GM21825 (cell line): ENCODE measurements around the gene MRC2.
"Not testable (repeated sequence)": the region's sequence is repeated elsewhere in the genome, so short reads cannot be mapped to it uniquely, and the experiment has no call there.

ENCODE experiments used
- ATAC-seq: cut with Tn5 transposase; IDR thresholded peaks from one replicate; pipeline ENCODE4 v1.9.1; 2021; ENCODE audit warnings: mild to moderate bottlenecking, moderate library complexity; ENCODE audit not compliant: unreplicated experiment

MRC2 gene

GRCh38 chr17:62611728-62612127 lies 15.7 kb upstream of the MRC2 start:
- peak; percentile 34 for ATAC-seq

- ATAC-seq = not testable (repeated sequence)
Measured at GRCh38 chr17:62612289-62612688, 15.2 kb upstream of the MRC2 start.

GRCh38 chr17:62613095-62613494 lies 14.4 kb upstream of the MRC2 start:
- ATAC-seq = not testable (repeated sequence)

DNA sequence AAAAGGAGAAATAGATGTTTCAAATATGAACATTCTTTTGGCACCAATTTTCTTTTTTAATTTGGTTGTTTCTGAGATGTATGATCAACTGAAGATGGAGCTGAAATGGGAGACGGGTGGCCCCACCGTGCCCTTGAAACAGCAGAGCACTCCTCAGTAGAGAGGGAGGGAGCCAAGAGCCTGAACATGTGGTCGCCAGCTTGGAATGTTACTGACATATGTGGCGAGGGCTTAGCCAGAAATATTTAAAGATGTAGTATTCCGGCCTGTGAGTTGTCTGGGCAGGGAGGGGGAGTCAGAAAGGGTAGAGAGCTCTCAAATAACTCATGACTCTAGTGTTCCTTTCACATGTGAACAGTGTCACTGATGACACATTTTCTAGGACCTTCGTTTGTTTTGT lies 13.3 kb upstream of the MRC2 start:
- no peak for ATAC-seq

- ATAC-seq = no peak
Measured at GRCh38 chr17:62615503-62615902, 12.0 kb upstream of the MRC2 start.

GRCh38 chr17:62616993-62617893 lies 10.2 kb upstream of the MRC2 start:
- ATAC-seq = no peak

- ATAC-seq = no peak
Measured at GRCh38 chr17:62617894-62618472, 9.5 kb upstream of the MRC2 start.

- no peak for ATAC-seq
Measured at GRCh38 chr17:62618647-62619416, 8.6 kb upstream of the MRC2 start.

DNA sequence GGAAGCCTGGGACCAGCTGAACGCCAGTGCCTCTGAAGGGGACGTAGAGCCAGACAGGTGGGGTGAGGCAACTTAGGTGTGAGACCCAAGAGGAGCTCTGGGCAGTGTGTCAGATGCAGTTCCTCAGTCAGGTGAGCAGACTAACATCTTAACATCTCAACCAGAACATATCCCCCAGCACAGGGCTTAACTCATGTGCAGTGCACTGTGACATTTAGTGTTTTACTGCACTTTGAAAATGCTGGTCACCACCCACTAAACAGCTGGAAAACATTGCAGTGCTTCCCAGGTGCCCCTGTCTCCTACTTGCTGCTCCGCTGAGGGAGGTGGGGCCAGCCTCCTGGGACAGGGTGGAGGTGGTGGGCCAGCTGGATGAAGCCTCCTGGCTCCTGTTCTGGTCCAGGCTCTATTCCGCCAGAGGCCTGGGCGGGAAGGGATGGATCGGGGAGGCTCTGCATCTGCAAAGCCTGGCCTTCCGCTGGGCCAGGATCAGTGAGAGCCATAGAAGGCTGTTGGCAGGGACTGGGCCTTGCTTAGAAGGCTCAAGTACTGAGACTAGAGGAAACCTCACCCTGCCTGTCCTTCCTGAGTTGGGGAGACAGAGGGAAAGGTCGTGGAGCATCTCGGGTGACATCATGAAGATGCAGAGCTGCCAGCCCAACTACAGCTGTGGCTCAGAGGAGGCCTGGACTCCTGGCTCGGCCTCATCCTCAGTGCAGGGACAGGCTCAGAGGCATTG lies 7.9 kb upstream of the MRC2 start:
- ATAC-seq = no peak

- ATAC-seq = no peak
Measured at GRCh38 chr17:62621223-62621622, 6.2 kb upstream of the MRC2 start.

DNA sequence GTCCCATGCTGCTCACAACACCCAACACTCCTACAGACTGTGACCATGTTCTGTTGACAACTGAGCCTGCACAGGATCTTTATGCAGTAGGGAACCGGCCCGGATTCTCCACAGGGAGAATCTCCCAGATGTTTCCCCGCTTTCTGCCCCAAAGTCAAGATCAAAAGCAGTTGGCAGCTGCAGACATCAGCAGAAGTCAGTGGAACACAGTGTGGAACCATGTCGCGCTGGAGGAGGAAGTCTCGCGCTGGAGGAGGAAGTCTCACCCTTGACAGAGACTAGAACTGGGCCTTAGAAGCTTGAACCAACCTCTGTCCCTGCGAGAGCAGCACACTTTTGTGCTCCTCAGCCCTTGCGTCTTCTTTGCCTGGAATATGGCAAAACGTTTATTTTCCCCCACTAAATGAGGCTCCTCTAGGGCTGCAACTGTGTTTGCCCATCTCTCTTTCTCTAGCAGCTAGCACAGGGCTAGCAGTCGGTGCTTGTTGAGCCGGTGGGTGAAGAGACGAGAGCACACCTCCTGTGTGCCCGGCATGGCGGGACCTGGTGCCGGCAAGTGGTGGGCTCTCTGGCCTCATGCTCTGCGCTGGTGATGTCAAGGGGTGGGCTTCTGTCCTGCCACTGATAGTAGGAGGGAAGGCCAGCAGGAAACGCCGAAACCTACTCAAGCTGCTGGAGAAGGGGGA lies 2.1 kb upstream of the MRC2 start:
- no peak for ATAC-seq

DNA sequence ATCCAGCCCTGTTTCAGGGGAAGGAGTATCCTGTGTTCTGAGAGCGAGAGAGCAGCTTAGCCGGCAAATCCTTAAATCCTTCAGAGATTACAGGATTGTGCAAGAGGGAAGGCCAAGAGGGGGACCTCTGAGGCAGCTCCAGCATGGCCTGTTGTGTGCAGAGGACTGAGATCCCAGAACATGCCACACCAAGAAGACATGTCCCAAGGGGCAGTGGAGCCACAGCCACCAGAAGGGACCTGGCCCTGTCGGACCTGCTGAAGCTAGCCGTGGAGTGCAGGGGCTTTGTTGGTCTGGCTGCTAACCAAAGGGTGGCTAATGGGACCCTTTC lies 1.6 kb upstream of the MRC2 start:
- no peak for ATAC-seq

- no peak for ATAC-seq
Measured at GRCh38 chr17:62626719-62627218, 701 bp upstream of the MRC2 start.

DNA sequence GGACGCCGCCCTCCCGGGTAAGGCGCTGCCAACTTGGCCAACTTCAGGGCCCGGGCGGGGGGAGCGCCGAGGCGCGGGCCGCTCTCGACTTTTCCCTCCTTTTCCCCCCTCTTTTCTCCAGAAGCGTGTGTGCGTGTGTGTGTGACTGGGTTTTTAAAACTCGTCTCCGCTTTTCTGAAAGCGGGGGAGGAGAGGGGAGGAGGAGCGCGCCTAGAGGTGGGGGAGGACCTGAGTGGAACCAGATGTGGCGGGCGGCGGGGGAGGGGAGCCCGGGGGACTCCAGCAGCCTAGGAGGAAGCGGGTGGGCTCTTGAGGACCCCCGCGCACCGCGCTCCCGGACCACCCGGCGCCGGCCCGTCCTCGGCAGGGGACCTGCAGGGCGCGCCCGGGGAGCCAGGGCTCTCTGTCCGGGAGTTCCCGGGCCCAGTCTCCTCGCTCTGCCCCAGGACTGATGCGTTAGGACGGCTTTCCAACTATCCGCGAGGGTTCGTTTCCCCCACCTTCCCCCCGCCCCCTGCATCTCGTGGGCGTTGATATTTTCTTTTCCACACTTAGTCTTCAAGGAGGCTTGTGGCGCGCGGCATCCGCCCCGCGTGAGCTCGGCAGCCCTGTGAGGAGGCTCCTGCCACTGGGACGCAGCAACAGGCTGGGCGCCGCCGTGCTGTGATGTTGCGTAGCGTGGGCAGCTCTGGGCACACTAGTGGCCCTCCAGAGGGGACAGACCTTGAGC lies 599 bp downstream of the MRC2 start:
- ATAC-seq = no peak

DNA sequence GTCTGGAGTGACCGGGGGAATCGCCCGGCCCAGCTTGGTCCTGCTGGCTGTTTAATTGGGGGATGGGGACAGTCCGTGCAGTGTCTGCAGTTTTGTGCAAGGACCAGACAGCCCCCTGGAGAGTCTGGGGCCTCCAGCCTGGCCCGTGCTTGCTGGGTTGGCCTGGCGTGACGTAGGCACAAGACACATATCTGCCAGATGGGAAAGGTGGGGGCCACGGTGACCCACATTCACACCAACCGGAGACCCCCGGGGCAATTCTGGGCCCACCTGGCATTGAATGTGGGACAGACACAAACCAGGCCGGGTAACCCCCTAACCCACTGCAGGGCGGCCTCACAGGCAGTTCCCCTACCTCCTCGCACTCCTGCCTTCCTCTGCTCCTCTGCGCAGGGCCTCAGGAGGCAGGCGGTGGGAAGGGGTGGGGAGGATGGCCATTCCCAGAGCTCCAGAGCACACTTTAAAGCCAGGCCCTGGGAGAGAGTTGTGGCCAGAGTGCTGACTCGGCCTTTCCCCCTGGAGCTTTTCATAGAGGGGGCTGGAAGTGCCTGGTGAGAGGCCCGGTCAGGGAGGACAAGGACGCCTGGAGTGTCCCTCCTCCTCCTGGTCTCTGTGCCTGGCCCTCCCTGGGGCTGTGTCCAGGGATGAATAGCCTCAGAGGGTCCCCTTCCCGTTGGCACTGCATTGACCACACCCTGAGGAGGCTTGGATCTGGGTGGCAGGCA lies 1.5 kb downstream of the MRC2 start:
- no peak for ATAC-seq

GRCh38 chr17:62629556-62630364 lies 2.3 kb downstream of the MRC2 start:
- no peak for ATAC-seq

- ATAC-seq = no peak
Measured at GRCh38 chr17:62630365-62631085, 3.1 kb downstream of the MRC2 start.
